Measurements from ENCODE around the gene SEMA4D.

DNA sequence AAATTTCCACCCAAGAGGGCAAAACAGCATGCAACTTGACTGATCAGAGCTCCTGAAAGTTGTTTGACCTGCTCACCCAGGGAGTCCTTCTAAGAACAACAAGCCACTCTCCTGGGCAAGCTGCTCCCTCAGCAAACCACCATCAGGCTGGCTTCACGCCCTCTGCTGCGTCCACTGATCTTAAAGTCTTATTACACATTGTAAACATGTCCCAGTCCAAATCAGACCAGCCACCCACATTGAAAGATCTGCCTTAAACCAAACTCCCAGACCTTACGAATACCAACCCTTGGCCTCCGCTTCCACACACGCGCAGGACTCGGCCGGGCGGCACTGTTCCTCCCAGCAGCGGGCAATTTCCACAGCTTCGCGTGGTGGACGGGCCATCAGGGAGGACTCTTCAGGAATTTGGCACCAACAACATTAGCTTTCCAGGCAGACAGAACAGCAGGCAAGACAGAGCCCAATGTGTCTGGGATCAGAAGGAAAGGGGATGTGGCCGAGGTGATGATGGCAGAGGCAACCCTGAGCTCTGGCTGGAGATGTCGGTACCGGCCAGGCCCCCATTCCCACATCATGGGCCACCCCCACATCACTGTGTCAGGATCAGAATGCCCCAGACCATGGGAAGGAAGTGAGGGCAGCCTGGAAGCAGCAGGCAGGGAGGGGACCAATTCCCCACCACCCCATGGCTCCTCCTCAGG lies 56.8 kb downstream of the SEMA4D start:
- TF ChIP-seq, protein P1, sequence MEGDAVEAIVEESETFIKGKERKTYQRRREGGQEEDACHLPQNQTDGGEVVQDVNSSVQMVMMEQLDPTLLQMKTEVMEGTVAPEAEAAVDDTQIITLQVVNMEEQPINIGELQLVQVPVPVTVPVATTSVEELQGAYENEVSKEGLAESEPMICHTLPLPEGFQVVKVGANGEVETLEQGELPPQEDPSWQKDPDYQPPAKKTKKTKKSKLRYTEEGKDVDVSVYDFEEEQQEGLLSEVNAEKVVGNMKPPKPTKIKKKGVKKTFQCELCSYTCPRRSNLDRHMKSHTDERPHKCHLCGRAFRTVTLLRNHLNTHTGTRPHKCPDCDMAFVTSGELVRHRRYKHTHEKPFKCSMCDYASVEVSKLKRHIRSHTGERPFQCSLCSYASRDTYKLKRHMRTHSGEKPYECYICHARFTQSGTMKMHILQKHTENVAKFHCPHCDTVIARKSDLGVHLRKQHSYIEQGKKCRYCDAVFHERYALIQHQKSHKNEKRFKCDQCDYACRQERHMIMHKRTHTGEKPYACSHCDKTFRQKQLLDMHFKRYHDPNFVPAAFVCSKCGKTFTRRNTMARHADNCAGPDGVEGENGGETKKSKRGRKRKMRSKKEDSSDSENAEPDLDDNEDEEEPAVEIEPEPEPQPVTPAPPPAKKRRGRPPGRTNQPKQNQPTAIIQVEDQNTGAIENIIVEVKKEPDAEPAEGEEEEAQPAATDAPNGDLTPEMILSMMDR (IDR thresholded peaks at IDR 0.05) = no peak
- no peak for TF ChIP-seq EP300 (IDR thresholded peaks at IDR 0.05)
- TF ChIP-seq POLR2A (IDR thresholded peaks at IDR 0.05) = no peak
